HAP-1 (cell line): ENCODE measurements around the gene C6orf132.

ENCODE experiments used
- DNase-seq, 2 experiments: peaks; one replicate each; pipeline ENCODE4 v3.0.0-alpha.2; 2016 to 2020; ENCODE audit warnings: low spot score in 2 of 2
- H3K27me3 ChIP-seq: fragments of 250-450 bp; sonication (Bioruptor Pico); 2 replicates; pipeline ENCODE4 v1.5.1; 2020; ENCODE audit warnings: low read depth, mild to moderate bottlenecking, moderate library complexity
- H3K36me3 ChIP-seq: fragments of 250-450 bp; sonication (Bioruptor Pico); replicated peaks from 2 replicates; pipeline ENCODE4 v1.5.1; 2020; ENCODE audit warnings: mild to moderate bottlenecking
- H3K4me1 ChIP-seq: fragments of 250-450 bp; sonication (Bioruptor Pico); 2 replicates; pipeline ENCODE4 v1.5.1; 2020; ENCODE audit warnings: mild to moderate bottlenecking
- H3K4me3 ChIP-seq: fragments of 250-450 bp; sonication (Bioruptor Pico); 2 replicates; pipeline ENCODE4 v1.5.1; 2020; ENCODE audit warnings: mild to moderate bottlenecking, moderate library complexity
- H3K9me3 ChIP-seq: fragments of 250-450 bp; sonication (Bioruptor Pico); 2 replicates; pipeline ENCODE4 v1.5.1; 2020; ENCODE audit warnings: mild to moderate bottlenecking, moderate library complexity
- in situ Hi-C: fragments of 300-500 bp; cut with MboI; formaldehyde crosslinking; loops from 3 replicates; pipeline ENCODE4 v1.14.3; 2020; ENCODE audit warnings: low sequenced_read_pairs, inconsistent platforms, mixed read lengths

C6orf132 gene

GRCh38 chr6:42137194-42137753, 5.1 kb downstream of the C6orf132 start:
- Histone ChIP-seq H3K27me3 (no peaks in the 10 kb centered on the region), H3K4me1 (peaks cover 23% of the 10 kb centered on the region), H3K36me3 (no peaks in the 10 kb centered on the region), H3K4me3 (no peak overlapping the region), H3K9me3 (no peaks in the 10 kb centered on the region)
- DNase-seq, result no peak
- in situ Hi-C loops, result no loop called here

GRCh38 chr6:42136508-42137193, 5.8 kb downstream of the C6orf132 start:
- in situ Hi-C loops, result no loop called here
- H3K4me1 ChIP-seq, result peaks cover 23% of the 10 kb centered on the region
- H3K9me3 ChIP-seq, result no peaks in the 10 kb centered on the region
- DNase-seq, result peak; percentile 20 to 66
- H3K27me3 ChIP-seq, result no peaks in the 10 kb centered on the region
- no peak overlapping the region for H3K4me3 ChIP-seq
- H3K36me3 ChIP-seq, result no peaks in the 10 kb centered on the region

- DNase-seq, result no peak
- peaks cover 25% of the 10 kb centered on the region for H3K4me1 ChIP-seq
- in situ Hi-C loops, result no loop called here
These were observed 6.7 kb downstream of the C6orf132 start for GRCh38 chr6:42135722-42136121.

GRCh38 chr6:42135161-42135560, 7.3 kb downstream of the C6orf132 start:
- H3K27me3 ChIP-seq, result no peaks in the 10 kb centered on the region
- H3K9me3 ChIP-seq, result no peaks in the 10 kb centered on the region
- in situ Hi-C loops, result no loop called here
- no peak overlapping the region for H3K4me3 ChIP-seq
- peaks cover 25% of the 10 kb centered on the region for H3K4me1 ChIP-seq
- no peak for DNase-seq
- no peaks in the 10 kb centered on the region for H3K36me3 ChIP-seq

More at GRCh38 chr6:42135722-42136121, 6.7 kb downstream of the C6orf132 start:
- H3K36me3 ChIP-seq, result no peaks in the 10 kb centered on the region
- no peak overlapping the region for H3K4me3 ChIP-seq
- H3K27me3 ChIP-seq, result no peaks in the 10 kb centered on the region
- H3K9me3 ChIP-seq, result no peaks in the 10 kb centered on the region

GRCh38 chr6:42133926-42134325, 8.5 kb downstream of the C6orf132 start:
- Histone ChIP-seq H3K4me3 (no peak overlapping the region), H3K9me3 (no peaks in the 10 kb centered on the region), H3K36me3 (no peaks in the 10 kb centered on the region), H3K4me1 (peaks cover 20% of the 10 kb centered on the region), H3K27me3 (no peaks in the 10 kb centered on the region)
- in situ Hi-C loops, result no loop called here
- no peak for DNase-seq

- H3K36me3 ChIP-seq, result no peaks in the 10 kb centered on the region
- no peaks in the 10 kb centered on the region for H3K27me3 ChIP-seq
- in situ Hi-C loops, result no loop called here
- no peaks in the 10 kb centered on the region for H3K9me3 ChIP-seq
- peaks cover 2% of the 10 kb centered on the region; the same call in 1 of the 2 replicates for H3K4me1 ChIP-seq
- no peak overlapping the region for H3K4me3 ChIP-seq
- DNase-seq, result peak; percentile 30 to 34
These were observed 10.9 kb downstream of the C6orf132 start for GRCh38 chr6:42131531-42131930.

DNA sequence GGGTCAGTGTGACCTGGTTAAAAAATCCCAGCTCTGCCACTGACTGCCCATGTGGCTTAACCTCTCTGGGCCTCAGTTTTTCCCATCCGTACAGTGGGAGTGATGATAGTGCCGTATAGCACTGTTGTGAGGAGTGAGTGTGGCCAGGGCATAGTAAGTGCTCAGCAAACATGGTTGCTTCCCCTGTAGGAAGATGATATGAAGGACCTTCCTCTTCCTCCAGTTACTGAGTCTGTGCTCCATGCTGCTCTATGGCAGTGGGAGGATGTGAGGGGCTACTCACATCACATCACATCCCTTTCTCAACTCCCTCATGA, 13.1 kb downstream of the C6orf132 start:
- no peak overlapping the region for H3K4me3 ChIP-seq
- in situ Hi-C loops, result no loop called here
- peaks cover 2% of the 10 kb centered on the region; the same call in 1 of the 2 replicates for H3K4me1 ChIP-seq
- no peaks in the 10 kb centered on the region for H3K9me3 ChIP-seq
- no peaks in the 10 kb centered on the region for H3K27me3 ChIP-seq
- no peak for DNase-seq
- no peaks in the 10 kb centered on the region for H3K36me3 ChIP-seq

GRCh38 chr6:42128460-42129359, 13.7 kb downstream of the C6orf132 start:
- no peak overlapping the region for H3K4me3 ChIP-seq
- DNase-seq, result no peak
- H3K9me3 ChIP-seq, result no peaks in the 10 kb centered on the region
- H3K27me3 ChIP-seq, result no peaks in the 10 kb centered on the region
- H3K36me3 ChIP-seq, result no peaks in the 10 kb centered on the region
- in situ Hi-C loops, result no loop called here
- H3K4me1 ChIP-seq, result peaks cover 2% of the 10 kb centered on the region; the same call in 1 of the 2 replicates

GRCh38 chr6:42125663-42126062, 16.8 kb downstream of the C6orf132 start:
- Histone ChIP-seq H3K4me3 (no peak overlapping the region), H3K36me3 (no peaks in the 10 kb centered on the region), H3K4me1 (no peaks in the 10 kb centered on the region), H3K9me3 (no peaks in the 10 kb centered on the region), H3K27me3 (no peaks in the 10 kb centered on the region)
- DNase-seq, result no peak
- in situ Hi-C loops, result no loop called here

GRCh38 chr6:42125231-42125630, 17.2 kb downstream of the C6orf132 start:
- Histone ChIP-seq H3K27me3 (no peaks in the 10 kb centered on the region), H3K4me1 (no peaks in the 10 kb centered on the region), H3K4me3 (no peak overlapping the region), H3K9me3 (no peaks in the 10 kb centered on the region), H3K36me3 (no peaks in the 10 kb centered on the region)
- no peak for DNase-seq
- in situ Hi-C loops, result no loop called here

GRCh38 chr6:42124223-42124836, 18.1 kb downstream of the C6orf132 start:
- no peak for DNase-seq
- no peaks in the 10 kb centered on the region for H3K27me3 ChIP-seq
- no peaks in the 10 kb centered on the region for H3K4me1 ChIP-seq
- H3K4me3 ChIP-seq, result no peak overlapping the region
- H3K9me3 ChIP-seq, result no peaks in the 10 kb centered on the region
- no peaks in the 10 kb centered on the region for H3K36me3 ChIP-seq
- in situ Hi-C loops, result no loop called here

DNA sequence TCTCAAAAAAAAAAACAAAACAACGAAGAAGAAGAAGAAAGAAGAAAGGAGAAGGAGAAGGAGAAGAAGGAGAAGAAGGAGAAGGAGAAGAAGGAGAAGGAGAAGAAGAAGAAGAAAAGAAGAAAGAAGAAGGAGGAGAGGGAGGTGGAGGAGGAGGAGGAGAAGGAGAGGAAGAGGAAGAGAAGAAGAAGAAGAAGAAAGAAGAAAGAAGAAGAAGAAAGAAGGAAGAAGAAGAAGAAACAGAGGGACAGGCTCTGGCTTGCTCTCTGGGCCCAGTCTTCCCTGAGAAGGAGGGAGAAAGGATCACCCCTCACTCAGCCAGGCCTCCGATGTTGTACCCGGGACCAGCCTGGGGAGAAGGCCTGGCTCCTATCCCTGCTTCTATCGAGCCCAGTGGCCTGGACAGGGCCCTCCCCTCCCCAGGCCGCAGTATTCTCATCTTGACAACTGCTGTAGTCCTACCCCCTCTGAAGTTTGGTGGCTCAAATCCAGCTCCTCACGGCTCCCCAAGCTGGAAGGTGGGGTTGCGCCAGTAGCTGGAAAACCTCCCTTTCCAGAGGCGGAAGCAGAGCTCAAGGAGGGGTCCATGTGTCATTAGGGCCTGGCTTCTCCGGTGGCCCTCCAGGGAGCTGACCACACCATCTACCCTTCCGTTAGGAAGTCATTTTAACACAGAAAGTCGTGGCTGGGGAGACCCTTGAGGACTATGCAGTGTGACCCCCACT, 18.9 kb downstream of the C6orf132 start:
- Histone ChIP-seq H3K36me3 (no peaks in the 10 kb centered on the region), H3K4me1 (no peaks in the 10 kb centered on the region), H3K9me3 (no peaks in the 10 kb centered on the region), H3K4me3 (no peak overlapping the region), H3K27me3 (no peaks in the 10 kb centered on the region)
- no peak for DNase-seq
- in situ Hi-C loops, result no loop called here
